SK-N-SH treated with all-trans-retinoic acid at 6 μM for 48 hours (cell line): ENCODE data around the gene TUG1.

Source experiments
- ARNTL ChIP-seq: fragments of 450-650 bp; formaldehyde crosslinking; IDR thresholded peaks from 2 replicates; pipeline ENCODE4 v1.5.0; 2020; ENCODE audit warnings: low read depth, mild to moderate bottlenecking, moderate library complexity, borderline replicate concordance
- CSDC2 ChIP-seq: fragments of 250-450 bp; sonication (Bioruptor Pico); IDR thresholded peaks from 2 replicates; pipeline ENCODE4 v1.5.0; 2020; ENCODE audit warnings: mild to moderate bottlenecking, moderate library complexity
- GLIS3 ChIP-seq: fragments of 250-450 bp; sonication (Bioruptor Pico); IDR thresholded peaks from 2 replicates; pipeline ENCODE4 v1.5.0; 2020; ENCODE audit warnings: mild to moderate bottlenecking, moderate library complexity
- OSR1 ChIP-seq: fragments of 250-450 bp; sonication (Bioruptor Pico); IDR thresholded peaks from 2 replicates; pipeline ENCODE4 v1.8.0; 2022; ENCODE audit warnings: moderate library complexity, mild to moderate bottlenecking, inconsistent platforms
- PPARA ChIP-seq: fragments of 250-450 bp; sonication (Bioruptor Pico); IDR thresholded peaks from 2 replicates; pipeline ENCODE4 v1.5.0; 2020; ENCODE audit warnings: mild to moderate bottlenecking, borderline replicate concordance
- TCF4 ChIP-seq: fragments of 250-450 bp; sonication (Bioruptor Pico); IDR thresholded peaks from 2 replicates; pipeline ENCODE4 v1.8.0; 2021; ENCODE audit warnings: mild to moderate bottlenecking, moderate library complexity, borderline replicate concordance
- ZNF565 ChIP-seq: fragments of 450-650 bp; formaldehyde crosslinking; conservative IDR thresholded peaks from 2 replicates; pipeline ENCODE4 v1.5.0; 2020; ENCODE audit warnings: low read depth, mild to moderate bottlenecking, moderate library complexity
- ZNF70 ChIP-seq: fragments of 450-650 bp; formaldehyde crosslinking; IDR thresholded peaks from 2 replicates; pipeline ENCODE4 v1.5.0; 2020; ENCODE audit warnings: mild to moderate bottlenecking, moderate library complexity
- ZNF8 ChIP-seq: fragments of 450-650 bp; formaldehyde crosslinking; IDR thresholded peaks from 2 replicates; pipeline ENCODE4 v1.5.0; 2020; ENCODE audit warnings: mild to moderate bottlenecking, moderate library complexity

GRCh38 chr22:30955153-30955552 lies 13.9 kb upstream of the TUG1 start:
- TF ChIP-seq OSR1 (no peak), GLIS3 (CRISPR knock-in tag) (no peak), ZNF565 (CRISPR knock-in tag) (no peak), ZNF8 (CRISPR knock-in tag) (no peak), ARNTL (CRISPR knock-in tag) (no peak), TCF4 (no peak), CSDC2 (no peak), PPARA (CRISPR knock-in tag) (no peak), ZNF70 (CRISPR knock-in tag) (no peak)
